PC-3 (cell line): ENCODE data around the gene TMC1.

ENCODE experiments used
- EZH2phosphoT487 ChIP-seq: fragments of 300-600 bp; sonication (generic); IDR thresholded peaks from 2 replicates; pipeline ENCODE4 v1.6.1; 2018; ENCODE audit warnings: mild to moderate bottlenecking, antibody characterized with exemption, low read length, borderline replicate concordance
- TF ChIP-seq, protein P1 (sequence below): fragments of 300-600 bp; sonication (generic); conservative IDR thresholded peaks from 2 replicates; pipeline ENCODE4 v1.5.1; 2017; ENCODE audit warnings: antibody characterized with exemption, low read depth, mild to moderate bottlenecking, low read length

DNA sequence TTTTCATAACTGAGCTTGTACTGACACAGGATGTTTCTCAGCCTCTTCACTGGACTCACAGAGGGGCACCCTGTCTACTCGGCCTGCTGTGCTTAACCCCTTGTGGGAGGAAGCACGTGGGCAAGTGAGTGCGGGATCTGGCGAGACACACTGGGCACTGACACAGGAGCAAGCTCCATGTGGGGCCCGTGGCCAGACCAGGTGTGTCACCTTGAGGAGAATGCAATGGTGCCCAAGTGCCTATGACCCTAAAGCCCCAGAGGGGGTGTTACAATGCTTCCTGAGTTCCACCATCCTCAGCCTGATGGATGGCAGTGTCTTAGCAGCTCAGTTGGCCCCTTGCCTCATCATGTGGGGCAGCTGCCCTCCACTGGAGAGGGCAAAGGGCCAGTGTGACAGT lies 302.6 kb downstream of the TMC1 start:
- TF ChIP-seq, protein P1, sequence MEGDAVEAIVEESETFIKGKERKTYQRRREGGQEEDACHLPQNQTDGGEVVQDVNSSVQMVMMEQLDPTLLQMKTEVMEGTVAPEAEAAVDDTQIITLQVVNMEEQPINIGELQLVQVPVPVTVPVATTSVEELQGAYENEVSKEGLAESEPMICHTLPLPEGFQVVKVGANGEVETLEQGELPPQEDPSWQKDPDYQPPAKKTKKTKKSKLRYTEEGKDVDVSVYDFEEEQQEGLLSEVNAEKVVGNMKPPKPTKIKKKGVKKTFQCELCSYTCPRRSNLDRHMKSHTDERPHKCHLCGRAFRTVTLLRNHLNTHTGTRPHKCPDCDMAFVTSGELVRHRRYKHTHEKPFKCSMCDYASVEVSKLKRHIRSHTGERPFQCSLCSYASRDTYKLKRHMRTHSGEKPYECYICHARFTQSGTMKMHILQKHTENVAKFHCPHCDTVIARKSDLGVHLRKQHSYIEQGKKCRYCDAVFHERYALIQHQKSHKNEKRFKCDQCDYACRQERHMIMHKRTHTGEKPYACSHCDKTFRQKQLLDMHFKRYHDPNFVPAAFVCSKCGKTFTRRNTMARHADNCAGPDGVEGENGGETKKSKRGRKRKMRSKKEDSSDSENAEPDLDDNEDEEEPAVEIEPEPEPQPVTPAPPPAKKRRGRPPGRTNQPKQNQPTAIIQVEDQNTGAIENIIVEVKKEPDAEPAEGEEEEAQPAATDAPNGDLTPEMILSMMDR: no peak
- no peak for TF ChIP-seq EZH2phosphoT487
